Eye (tissue), 1 donor: ENCODE data around the gene RDH5.

Source experiments
- DNase-seq: peaks from one replicate; pipeline ENCODE4 v3.0.0-alpha.2; 2015

RDH5 gene

DNA sequence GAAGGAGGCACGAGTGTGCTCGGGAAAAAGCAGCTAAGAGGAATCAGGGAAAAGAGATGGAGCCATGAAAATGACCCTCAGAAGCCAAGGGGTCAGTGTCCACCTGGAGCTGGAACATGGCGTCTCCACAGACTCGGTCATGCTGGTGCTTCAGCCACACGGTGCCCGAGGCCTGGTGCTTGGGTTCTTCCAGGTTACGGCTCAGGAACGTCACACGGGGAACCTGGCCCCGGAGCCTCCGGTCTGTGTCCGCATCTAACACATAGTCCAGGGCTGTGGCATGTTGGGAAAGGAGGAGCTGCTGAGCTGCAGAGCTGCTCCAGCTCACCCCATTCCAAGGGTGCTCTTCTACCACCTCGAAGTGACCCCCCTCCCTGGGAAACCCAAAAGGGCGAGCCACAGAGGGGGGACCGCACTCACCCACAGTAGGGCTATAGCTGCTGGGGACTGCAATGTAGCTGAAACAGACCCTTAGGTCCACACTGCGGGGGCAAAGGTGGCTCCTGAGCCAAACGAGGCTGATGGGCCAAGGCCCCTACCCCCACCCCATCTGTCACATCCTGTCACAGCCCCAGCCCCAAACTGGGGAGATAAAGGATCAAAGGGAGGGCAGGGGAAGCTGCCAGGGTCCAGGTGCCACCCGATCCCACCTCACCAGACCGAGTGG, 23.3 kb upstream of the RDH5 start:
- no peak for DNase-seq

DNA sequence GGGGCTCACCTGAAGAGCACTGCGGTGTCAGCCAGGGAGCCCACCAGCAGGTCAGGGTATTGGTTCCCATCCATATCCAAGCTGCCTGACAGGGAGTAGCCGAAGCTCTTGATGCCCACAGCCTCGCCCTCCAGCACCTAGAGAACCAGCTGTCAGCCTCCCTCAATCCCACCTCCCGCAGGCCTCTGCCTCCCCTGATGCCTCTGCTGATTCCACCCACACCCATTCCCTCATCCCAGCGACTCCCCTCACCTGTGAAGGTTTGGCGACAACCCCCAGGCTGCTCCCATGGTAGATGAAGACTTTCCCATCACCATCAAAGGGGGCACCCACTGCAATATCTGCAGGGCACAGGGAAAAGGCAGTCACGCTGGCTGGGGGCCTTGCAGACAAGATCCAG, 22.5 kb upstream of the RDH5 start:
- no peak for DNase-seq

DNA sequence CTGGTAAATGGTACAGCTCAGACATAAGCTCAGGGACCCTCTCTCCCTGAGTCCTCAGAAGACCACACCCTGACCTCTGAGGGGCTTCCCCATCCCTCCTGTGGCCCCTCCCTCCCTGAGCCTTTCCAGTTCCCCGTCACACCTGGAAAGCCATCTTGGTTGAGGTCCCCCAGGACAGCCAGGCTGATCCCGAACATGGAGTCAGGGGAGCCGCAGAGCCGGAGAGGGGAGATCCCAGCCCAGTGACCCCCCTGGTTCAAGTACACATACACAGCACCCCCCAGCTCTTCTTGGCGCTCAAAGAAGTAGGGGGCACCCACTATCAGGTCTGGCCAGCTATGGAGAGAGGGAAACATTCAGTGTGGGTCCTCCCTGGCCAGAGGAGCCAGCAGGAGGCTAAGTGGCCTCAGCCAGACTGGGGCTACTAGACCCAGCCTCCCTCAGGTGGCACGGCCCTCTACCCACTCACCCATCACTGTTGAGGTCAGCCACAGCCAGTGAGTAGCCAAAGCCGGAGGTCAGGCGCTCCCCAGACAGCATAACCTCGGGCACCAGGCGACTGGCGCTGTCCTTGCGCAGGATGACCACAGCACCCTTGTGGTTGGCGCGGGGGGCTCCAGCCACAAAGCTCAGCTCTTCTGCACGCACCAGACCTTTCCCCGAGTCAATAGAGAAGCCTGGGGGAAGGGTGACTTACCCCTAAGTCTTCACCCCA, 21.8 kb upstream of the RDH5 start:
- no peak for DNase-seq

DNA sequence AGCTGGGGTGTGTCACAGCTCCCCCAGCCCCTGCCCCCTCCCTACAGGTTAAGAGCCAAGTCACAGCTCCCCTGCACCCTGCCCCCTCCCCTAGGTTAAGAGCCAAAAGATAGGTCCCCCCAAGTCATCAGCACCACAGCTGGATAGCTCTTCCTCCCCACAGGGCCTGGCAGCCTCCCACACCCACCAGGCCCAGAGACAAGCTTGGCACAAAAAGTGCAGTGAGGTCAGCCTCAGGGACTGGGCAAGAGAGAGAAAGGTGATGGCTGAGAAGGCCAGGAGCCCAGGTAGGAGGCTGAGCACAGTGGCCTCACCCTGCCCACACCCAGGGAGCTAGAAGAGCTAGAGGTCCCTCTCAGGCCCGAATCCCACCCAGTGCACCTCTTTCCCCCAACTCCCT, 21.2 kb upstream of the RDH5 start:
- no peak for DNase-seq

DNA sequence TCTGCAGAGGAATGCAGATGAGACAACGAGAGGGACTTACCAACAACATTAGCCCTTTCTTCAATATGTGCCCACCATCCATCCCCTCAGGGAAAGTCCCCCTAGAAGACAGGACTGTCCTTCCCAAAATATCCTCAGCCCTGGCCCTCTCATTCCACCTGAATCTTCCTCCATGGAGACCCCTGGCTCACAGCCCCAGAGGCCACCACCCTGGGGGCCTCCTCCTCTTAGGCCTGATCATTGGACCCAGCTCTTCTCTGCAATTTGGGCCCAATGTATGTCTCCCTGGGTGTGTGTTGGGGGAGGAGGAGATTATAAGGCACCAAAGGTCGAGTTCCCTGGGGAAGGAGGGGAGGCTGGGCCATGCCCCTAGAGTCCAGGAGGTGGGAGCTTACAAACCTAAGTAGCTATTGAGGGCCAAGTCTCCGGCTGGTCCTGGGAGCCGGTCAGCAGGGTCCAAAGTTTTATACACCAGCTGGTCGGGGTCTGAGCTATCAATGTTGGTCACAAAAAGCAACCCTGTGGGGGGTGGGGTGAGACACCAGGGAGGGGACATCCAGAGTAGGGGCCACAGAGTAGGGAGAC, 20.6 kb upstream of the RDH5 start:
- DNase-seq, result no peak

DNA sequence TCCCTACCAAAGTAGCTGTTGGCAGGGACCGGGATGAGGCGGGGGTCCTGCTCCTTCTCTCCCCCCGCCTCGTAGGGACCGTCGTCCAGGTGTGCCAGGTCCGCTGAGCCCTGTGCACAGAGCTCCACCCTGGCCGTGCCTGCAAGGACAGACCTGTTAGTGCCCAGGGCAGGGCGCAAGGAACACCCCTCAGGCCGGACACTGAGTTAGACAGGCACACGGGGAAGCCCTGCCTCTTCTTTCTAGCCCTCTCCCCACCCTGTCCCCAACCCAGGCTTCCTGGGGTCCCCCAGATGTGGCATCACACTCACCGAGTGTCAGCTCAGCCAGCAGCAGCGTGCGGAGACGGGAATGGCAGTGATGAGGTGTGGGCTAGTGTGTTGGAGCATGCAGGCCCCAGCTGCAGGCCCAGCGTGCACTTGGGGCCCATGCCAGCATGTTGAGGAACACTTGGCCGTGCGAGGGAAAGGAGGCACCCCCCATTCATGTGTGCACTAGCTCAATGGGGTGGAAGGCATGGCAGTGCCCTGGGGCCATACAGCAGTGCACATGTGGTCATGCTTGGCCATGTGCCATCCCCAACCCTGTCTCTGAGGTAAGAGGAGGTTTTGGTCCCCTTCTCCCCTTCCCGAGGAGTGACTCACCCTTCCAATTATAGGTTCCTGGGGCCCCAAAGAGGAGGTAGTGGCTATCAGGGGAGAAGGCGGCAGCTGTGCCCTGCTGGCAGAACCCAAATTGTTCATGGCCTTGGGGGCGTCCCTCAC, 19.8 kb upstream of the RDH5 start:
- DNase-seq, result no peak

DNA sequence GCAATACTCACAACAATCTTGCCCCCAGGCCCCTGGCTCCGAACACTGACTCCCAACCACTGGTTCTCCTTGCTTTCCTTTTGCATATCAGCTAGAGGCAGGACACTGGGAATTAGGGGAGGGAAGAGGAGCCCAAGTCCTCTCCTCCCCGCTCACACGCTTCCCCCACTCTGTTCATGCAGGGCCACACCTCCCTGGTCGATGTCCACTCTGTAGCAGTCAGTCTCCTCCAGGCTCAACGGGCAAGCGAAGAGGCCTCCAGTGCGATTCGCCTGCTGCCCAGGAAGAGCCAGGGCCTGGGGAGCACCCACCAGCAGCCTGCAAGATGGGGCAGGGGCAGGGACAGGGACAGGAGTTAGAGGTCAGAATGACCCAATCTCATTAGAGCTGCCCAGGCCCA, 17.3 kb upstream of the RDH5 start:
- no peak for DNase-seq

DNA sequence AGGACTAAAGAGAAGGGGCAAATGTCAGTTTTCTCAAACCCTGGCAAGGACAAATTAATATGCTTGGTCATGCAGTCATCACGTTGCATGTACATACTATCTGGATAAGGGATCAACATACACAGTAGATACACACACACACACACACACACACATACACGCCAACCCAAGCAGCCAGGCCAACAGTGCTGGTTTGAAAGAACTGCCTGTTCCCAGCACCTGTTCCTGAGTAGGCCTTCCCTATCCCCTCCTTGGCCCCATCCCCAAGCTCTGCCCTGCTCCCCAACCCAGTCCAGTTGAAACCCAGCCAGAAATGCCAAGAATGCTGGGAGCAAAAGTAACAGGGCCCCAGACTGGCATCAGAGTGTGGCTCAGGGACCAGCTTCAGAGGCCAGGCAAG, 16.9 kb upstream of the RDH5 start:
- no peak for DNase-seq

DNA sequence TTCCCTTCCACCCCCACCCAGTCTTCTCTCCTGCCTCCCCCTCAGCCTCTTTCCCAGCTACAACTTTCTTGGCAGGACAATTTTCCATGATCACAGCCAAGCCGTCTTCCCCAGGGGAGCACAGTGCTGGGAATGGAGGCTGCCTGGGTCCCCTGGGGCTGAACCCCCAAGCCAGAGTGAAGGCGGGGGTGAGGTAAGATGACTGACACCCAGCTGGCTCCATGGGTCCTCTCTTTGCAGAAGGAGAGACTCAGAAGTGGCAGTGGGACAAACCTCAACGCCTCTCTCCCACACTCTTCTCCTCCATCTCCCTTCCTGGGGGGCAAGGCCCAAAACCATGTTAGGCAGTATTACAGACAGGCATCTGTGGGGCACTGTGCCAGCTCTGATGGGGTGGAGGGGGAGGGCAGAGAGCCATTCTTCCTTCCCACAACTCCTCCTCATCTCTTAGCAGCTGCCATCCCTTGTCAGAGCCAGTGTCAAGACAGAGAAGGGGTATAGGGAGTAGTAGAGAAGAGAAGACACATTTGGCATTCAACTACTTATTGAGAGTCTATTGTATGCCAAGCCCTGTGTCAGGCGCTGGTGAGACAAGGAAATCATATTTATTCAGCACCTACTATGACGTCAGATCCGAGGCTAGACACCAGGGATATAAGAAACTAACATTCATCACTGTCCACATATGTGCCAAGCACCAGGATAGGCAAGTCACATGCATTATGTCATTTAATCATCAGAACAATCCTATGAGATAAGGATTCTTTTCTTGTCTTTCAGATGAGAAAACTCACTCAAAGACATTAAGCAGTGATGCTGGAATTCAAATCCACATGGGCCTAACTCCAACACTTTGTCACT, 16.1 kb upstream of the RDH5 start:
- peak; percentile 48 for DNase-seq

DNA sequence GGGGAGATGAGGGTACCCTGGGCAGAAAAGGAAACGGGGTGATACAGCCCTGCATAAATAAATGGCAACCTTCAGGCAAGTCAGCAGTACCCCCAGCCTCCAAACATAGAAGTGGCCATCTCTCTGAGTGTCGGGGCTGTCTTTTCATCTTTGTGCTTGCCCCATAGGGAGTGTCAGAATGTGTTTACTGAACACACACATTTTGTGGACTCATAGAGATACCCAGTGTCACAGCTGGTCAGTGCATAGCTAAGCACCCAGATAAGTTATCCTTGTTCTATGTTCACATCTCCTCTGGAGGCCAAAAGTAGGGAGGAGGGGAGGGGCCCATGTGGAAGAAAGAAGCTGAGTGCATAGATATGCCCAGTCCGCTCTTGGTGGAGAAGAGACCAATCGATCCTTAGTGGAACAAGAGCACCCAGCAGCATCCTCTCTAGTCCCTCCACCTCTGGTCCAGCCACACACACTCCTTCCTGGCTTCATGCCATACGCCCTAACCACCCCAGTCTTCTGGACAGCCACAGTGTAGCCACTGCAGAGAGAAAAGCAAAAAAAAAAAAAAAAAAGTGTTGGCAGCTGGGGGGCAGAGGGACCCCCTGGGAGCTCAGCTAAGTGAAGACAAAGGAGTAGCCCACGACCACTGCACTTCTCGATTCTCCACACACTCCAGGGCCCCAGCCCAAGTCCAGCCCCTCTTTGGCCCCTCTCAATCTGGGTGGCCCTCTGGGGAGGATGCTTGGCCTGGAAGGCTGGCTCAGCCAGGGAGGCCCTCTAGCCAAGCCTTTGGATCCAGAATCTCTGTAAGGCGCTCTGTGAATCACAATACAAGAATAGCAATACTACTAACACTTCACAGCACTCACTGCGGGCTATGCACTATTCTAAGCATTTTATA, 15.1 kb upstream of the RDH5 start:
- no peak for DNase-seq

DNA sequence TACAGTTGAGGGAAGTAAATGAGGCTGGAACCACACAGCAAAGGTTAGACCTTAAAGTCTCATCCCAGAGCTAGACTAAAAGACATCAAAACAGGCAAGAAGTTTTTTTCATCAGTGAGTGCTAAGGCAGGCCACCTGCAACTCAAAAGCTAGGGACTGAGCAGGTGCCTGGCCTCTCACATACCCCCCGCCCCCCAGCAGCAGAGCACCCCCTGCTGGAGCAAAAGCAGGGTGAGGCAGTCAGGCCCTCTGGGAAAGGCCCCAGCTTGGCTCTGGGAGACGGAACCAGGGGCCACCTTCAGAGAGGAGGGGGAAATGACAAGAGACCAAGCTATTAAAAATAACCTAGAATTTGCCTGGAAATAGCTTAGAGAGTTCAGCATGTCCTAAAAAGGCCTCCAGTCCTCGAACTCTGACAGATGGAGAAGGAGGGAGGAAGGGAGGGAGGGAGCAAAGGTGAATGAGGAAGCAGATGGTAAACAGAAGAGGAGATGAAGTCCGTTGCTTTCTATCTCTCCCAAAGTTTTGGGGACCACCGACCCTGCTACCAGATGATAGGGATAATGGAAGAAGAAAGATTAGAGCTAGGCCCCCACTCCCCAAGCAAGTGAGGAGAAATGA, 14.3 kb upstream of the RDH5 start:
- no peak for DNase-seq

DNA sequence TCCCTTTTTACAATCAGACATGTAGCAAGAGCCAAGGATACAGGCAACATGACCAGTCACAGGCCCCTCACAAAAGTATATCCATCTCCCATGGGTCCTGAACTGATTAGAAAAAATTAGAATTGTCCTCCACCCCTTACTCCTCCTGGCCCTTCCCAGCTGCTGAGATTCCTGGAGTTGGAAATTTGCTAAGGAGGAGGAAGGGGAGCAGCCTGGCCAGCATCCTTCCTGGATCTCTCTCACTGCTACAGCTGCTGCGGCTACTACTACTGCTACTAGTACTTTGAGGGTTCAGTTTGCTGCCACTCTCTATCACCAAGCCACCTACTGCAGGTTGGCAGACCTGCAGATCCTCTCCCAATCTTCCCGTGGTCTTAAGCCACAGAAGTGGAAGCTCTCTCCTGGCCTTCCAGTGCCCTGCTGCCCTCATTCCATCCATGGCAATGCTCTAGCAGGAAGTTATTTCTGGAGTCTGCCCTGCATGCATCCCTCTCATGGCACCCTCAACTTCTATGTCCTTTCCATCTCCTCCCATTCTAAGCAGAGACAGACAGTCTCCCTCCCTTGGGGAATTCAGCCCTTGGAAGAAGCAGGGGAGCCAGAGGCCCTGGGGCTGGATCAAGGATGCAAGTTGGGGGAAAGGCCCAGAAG, 13.5 kb upstream of the RDH5 start:
- DNase-seq, result no peak

DNA sequence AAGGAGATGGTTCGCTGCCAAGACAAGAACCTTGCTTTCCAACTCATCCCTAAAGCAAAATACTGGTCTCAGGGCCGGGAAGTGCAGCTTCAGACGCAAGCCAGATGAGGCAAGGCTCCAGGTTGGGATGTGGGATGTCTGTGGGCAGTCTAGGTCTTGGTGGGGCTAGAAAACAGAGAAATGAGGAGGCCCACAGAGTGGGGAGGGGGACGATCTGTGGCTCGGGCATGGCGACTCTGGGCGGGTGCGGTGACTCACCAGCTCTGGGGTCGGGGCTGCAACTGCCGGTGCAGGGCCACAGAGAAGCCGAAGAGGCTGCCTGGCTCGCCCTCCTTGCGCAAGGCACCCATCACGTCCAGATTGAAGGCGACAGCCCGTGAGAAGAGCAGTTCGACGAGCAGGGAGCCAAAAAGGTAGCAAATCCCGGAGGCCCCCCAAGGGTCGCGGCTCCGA, 12.9 kb upstream of the RDH5 start:
- DNase-seq, result peak; percentile 72

DNA sequence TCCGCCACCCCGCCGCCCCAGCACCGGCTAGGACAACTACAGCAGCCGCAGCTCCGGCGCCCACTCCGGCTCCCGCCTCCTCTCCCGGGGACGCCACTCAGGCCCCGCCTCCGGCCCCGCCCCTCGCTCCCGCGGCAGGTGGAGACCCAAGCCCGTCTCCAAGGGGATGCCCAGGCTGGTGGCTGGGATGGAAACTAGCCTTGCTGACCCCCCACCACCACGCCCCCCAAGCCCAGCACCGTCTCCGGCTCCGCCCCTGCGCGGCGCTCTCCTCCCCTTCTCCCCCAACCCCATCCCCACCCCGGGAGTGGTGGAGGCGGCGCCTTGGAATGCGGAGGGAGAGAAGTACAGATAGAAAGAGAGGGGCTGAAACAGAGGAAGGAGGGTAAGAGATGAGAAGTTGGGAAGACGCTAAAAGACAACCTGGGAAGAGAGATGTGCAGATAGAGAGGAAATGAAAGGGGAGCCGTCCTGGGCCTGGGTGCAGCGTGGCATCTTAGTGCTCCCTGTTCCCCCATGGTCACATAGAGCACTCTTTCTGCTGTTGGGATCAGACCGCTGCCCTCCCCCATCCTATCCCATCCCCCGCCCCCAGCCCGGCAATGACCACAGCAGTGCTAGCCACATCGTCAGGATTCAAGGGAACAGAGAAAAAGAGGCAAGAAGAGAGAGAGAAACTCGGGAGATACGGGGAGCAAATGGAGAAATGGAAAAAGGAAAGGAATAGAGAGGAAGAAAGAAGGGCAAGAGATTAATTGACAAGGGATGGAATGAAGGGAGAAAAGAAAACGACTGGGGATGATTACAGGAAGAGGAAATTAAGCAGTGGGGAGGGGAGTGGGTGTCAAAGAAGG, 12.1 kb upstream of the RDH5 start, which contains the start of gene ITGA7:
TSS of gene ITGA7 (minus strand) at position 64 of the 854 bp plus-strand sequence. CDS start 222 bp downstream, outside the sequence.
- DNase-seq, result peak; percentile 92

DNA sequence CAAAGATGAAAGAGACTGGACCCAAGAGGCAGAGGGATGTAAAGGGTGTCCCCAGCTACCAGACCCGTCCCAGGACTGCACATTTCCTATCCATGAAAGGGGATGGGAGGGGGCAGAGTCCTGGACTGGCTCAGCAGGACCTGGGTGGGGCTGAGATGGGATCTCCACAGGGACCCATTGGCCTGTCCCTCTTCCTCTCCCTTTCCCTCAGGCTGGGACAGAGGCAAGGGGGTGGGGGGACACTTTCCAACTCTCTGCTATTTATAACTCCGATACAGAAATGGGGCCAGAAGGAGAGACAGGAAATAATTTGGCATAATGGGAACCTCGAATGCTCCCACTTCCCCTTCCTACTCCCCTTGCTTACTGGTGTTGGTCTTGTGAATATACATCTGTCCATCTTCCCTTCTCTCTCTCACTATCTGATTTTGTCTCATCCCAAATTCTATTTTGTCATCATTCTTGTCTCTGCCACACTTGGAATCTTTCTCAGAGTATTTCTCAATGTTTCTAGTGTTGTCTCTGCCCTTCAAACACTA, 11.4 kb upstream of the RDH5 start:
- no peak for DNase-seq

DNA sequence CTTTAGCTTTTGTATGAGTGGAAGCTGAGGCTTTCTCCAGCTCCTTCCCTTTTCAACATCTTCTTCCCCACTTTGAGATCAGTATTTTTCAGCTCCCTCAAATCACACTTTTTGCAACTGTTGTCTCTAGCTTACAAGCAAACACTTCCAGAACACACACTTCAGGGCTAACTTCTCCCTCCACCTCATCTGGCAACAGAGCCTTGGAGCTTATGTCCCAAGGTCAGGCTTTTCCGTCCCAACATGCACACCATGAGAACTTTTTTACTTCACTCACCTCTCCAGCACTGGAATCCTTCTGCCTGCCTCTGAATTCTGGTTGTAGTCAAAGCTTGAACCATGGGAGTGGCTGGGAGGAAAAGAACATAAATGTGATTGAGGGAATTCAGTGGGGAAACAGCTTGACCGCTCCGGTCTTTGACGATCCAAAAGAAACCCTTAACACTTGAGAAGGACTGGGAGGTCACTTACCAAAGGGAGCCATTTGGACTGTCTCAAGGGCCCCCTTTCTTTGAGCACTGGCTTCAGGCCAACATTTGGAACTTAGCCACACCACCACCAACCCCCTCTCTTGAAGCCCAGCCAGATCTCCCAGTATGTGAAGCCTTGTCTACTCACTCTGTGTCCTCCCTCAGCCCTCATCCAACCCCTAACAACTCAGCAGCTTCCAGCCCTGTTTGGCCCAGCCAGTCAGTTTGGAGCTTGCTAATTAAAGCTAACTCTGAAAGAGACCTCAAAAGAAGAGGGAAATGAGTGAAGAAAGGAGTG, 8.2 kb upstream of the RDH5 start:
- no peak for DNase-seq

DNA sequence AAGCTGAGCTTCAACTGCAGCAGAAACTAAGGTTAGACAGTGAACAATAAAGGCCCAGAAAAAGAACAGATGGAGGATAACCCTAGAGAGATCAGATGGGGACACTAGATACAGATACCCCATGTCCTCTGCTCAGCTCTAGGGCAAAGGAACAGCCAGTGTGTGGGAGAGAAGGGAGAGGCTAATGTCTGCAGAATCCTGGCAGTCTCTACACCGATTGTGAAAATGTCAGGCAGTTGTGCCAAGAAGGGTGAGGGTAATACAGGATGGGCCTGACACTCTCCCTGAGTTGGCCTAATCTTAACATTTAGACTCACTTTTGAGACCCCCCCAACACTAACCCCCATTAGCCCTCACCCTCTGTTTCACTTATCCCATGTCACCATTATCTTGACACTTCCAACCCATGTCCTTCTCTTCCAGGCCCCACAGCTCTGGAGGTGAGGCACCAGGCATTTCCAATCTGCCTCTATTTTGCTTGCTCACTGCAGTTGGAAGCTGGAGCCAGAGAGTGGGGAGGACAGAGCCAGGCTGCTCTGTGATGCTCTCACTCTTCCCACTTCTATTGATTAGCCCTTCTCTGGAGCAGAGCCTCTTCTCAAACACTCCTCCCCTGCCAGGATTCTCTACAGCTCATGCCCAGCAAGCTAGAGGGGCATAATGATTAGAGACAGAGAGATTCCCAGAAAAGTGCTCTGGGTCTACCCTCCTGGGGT, 7.3 kb upstream of the RDH5 start:
- DNase-seq, result no peak

DNA sequence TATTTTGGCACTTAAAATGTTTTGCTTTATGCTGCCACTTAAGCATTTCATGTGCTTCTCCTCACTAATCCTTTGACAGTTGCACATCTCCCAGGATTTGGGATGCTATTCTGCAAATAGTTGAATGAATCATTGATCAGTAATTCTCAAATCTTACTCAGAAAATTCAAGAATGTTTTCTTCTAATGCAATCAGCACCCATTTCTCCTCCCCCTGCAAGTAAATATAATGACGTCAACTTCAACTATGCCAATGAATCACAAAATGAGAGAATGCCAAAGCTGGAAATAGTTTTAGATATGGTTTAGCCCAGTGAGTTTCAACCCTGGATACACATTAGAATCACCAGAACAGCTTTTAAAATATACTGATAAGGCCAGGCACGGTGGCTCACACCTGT, 6.5 kb upstream of the RDH5 start:
- DNase-seq, result no peak
